ENCODE data around the gene SH2D1A.
"Not testable (repeated sequence)": the region's sequence is repeated elsewhere in the genome, so short reads cannot be mapped to it uniquely, and the experiment has no call there.

SH2D1A gene

GRCh38 chrX:124328765-124329164, 17.6 kb upstream of the SH2D1A start:
- WGBS (ENCODE audit: extremely low coverage, insufficient coverage, low lambda C conversion rate) = no CpG with 5 or more reads among the region's 1 CpG
- no peaks in the 10 kb centered on the region for H3K36me3 ChIP-seq (ENCODE audit: control insufficient read depth, insufficient read depth, low read length)

DNA sequence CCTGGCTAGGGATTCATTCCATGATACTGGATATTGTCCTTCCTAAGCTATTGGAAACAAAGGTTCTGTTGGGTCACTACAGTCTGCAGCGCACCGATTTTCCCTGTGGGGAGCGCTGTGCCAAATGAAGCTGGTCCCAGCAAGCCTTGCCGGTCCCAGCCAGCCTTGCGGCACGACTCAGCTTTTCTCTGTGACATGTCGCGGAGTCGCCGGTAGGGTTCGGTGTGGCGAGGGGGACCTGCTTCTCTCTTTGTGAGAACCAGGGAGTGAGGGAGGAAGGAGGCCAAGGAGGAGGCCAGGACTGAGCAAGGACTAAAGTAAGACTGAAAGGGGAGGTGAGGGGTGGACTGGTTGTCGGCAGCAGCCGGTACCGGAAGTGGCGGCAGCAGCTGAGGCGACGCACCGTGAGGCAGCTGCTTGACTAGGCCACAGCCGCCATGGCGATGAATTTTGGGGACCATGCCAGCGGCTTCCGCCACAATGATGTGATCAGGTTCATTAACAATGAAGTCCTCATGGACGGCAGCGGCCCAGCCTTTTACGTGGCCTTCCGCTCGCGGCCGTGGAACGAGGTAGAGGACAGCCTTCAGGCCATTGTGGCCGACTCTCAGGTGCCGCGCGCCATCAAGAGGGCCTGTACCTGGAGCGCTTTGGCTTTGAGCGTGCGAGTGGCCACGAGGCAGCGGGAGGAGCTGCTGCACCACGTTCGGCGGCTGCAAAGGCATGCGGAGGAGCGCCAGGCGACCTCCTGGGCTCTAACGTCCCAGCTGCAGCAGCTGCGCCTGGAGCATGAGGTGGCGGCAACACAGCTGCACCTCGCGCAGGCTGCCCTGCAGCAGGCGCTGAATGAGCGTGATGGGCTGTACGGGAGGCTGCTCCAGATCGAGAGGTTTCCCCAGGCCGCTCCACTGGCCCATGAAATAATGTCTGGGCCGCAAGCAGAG, 13.6 kb upstream of the SH2D1A start, which contains the start of gene TEX13D:
TSS of gene TEX13D (plus strand) at position 180 of the 944 bp plus-strand sequence. CDS start at position 438, 258 bp downstream.
- Histone ChIP-seq H2AK5ac (ENCODE audit: low read length) (no peak within 1 kb of the TSS), H3K4ac (ENCODE audit: low read depth, low read length) (no peak within 1 kb of the TSS), H3K23ac (ENCODE audit: low read length) (no peak within 1 kb of the TSS), H3K79me2 (ENCODE audit: control insufficient read depth, insufficient read depth, low read length) (no peaks in the 10 kb centered on the region), H2BK120ac (ENCODE audit: low read depth, low read length) (no peak within 1 kb of the TSS), H3K9ac (ENCODE audit: low read length) (no peak within 1 kb of the TSS), H2BK5ac (ENCODE audit: low read length) (no peak within 1 kb of the TSS), H3K27me3 (ENCODE audit: insufficient read depth, low read length, poor library complexity) (no peaks in the 10 kb centered on the region), H3K56ac (ENCODE audit: low read length) (no peak within 1 kb of the TSS), H3K27ac (ENCODE audit: low read depth, low read length) (no peak within 1 kb of the TSS), H3K4me2 (ENCODE audit: low read length) (no peak within 1 kb of the TSS), H3K36me3 (ENCODE audit: control insufficient read depth, insufficient read depth, low read length) (no peaks in the 10 kb centered on the region), H4K8ac (ENCODE audit: low read depth, low read length) (no peak within 1 kb of the TSS), H2BK15ac (replicated peaks; ENCODE audit: low read depth) (no peak within 1 kb of the TSS), H3K18ac (ENCODE audit: low read length) (no peak within 1 kb of the TSS), H3K79me1 (ENCODE audit: low read length) (no peaks in the 10 kb centered on the region), H3K4me1 (ENCODE audit: control insufficient read depth, low read depth, low read length) (no peaks in the 10 kb centered on the region), H4K5ac (ENCODE audit: low read length) (no peak within 1 kb of the TSS), H3K4me3 (ENCODE audit: low read length) (no peak within 1 kb of the TSS)
- DNase-seq = no peak
- no CpG with 5 or more reads among the region's 57 CpGs for WGBS (ENCODE audit: extremely low coverage, insufficient coverage, low lambda C conversion rate)

More at GRCh38 chrX:124328765-124329164, 17.6 kb upstream of the SH2D1A start:
- Histone ChIP-seq H3K4ac (ENCODE audit: low read depth, low read length) (no peak overlapping the region), H2BK120ac (ENCODE audit: low read depth, low read length) (no peak overlapping the region), H3K9ac (ENCODE audit: low read length) (no peak overlapping the region), H3K27me3 (ENCODE audit: insufficient read depth, low read length, poor library complexity) (no peaks in the 10 kb centered on the region), H2BK5ac (ENCODE audit: low read length) (no peak overlapping the region), H3K27ac (ENCODE audit: low read depth, low read length) (no peak overlapping the region), H3K56ac (ENCODE audit: low read length) (no peak overlapping the region), H3K4me3 (ENCODE audit: low read length) (no peak overlapping the region), H3K23ac (ENCODE audit: low read length) (no peak overlapping the region), H4K5ac (ENCODE audit: low read length) (no peak overlapping the region), H4K8ac (ENCODE audit: low read depth, low read length) (no peak overlapping the region), H3K4me2 (ENCODE audit: low read length) (no peak overlapping the region), H2AK5ac (ENCODE audit: low read length) (no peak overlapping the region), H3K79me2 (ENCODE audit: control insufficient read depth, insufficient read depth, low read length) (no peaks in the 10 kb centered on the region), H2BK15ac (replicated peaks; ENCODE audit: low read depth) (no peak overlapping the region), H3K79me1 (ENCODE audit: low read length) (no peaks in the 10 kb centered on the region), H3K18ac (ENCODE audit: low read length) (no peak overlapping the region), H3K4me1 (ENCODE audit: control insufficient read depth, low read depth, low read length) (no peaks in the 10 kb centered on the region)
- DNase-seq = peak; percentile 13

DNA sequence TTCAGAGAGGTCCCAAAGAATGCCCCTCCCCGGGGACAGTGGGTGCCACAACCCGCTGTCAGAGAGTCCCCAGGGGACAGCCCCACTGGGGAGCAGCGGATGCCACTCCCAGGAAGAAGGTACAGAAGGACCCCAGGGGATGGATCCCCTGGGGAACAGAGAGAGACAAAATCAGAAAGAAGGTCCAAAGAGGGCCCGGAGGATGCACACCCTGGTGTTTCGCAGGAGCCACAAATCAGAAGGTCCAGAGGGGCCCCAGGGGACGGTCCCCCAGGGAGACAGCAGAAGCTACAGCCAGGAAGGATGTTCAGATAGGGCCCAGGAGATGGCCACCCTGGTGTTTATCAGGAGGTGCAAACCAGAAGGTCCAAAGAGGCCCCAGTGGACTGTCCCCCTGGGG, 12.5 kb upstream of the SH2D1A start:
- no peak overlapping the region for H4K8ac ChIP-seq (ENCODE audit: low read depth, low read length)
- WGBS (ENCODE audit: extremely low coverage, insufficient coverage, low lambda C conversion rate) = no CpG with 5 or more reads among the region's 6 CpGs
- H3K27ac ChIP-seq (ENCODE audit: low read depth, low read length) = no peak overlapping the region

DNA sequence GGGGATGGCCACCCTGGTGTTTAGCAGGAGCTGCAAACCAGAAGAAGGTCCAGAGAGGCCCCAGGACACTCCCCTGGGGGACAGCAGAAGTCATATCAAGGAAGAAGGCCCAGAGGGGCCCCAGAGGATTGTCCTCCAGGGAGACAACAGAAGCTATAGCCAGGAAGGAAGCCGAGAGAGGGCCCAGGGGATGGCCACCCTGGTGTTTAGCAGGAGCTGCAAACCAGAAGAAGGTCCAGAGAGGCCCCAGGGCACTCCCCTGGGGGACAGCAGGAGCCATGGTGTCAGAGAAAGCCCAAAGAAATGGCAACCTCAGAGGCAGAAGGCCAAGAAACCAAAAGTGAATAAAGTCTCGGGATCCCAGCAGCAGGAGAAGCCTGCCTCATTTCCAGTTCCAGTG, 11.8 kb upstream of the SH2D1A start:
- H3K27me3 ChIP-seq (ENCODE audit: insufficient read depth, low read length, poor library complexity); H3K56ac ChIP-seq (ENCODE audit: low read length); DNase-seq; H3K4me3 ChIP-seq (ENCODE audit: low read length); H3K79me1 ChIP-seq (ENCODE audit: low read length); H3K27ac ChIP-seq (ENCODE audit: low read depth, low read length); H2BK120ac ChIP-seq (ENCODE audit: low read depth, low read length); H3K36me3 ChIP-seq (ENCODE audit: control insufficient read depth, insufficient read depth, low read length); H3K4ac ChIP-seq (ENCODE audit: low read depth, low read length); H2AK5ac ChIP-seq (ENCODE audit: low read length); H4K5ac ChIP-seq (ENCODE audit: low read length); H3K79me2 ChIP-seq (ENCODE audit: control insufficient read depth, insufficient read depth, low read length); H3K4me2 ChIP-seq (ENCODE audit: low read length); H3K4me1 ChIP-seq (ENCODE audit: control insufficient read depth, low read depth, low read length); H2BK15ac ChIP-seq (replicated peaks; ENCODE audit: low read depth); H2BK5ac ChIP-seq (ENCODE audit: low read length); H3K18ac ChIP-seq (ENCODE audit: low read length); H3K9ac ChIP-seq (ENCODE audit: low read length); H3K23ac ChIP-seq (ENCODE audit: low read length); H4K8ac ChIP-seq (ENCODE audit: low read depth, low read length): not testable (repeated sequence)
- no CpG with 5 or more reads among the region's 2 CpGs for WGBS (ENCODE audit: extremely low coverage, insufficient coverage, low lambda C conversion rate)

More for the DNA sequence above, 12.5 kb upstream of the SH2D1A start:
- Histone ChIP-seq H2BK15ac (replicated peaks; ENCODE audit: low read depth) (no peak overlapping the region), H3K4me3 (ENCODE audit: low read length) (no peak overlapping the region), H2BK5ac (ENCODE audit: low read length) (no peak overlapping the region), H3K27me3 (ENCODE audit: insufficient read depth, low read length, poor library complexity) (no peaks in the 10 kb centered on the region), H3K79me2 (ENCODE audit: control insufficient read depth, insufficient read depth, low read length) (no peaks in the 10 kb centered on the region), H3K4ac (ENCODE audit: low read depth, low read length) (no peak overlapping the region), H3K4me2 (ENCODE audit: low read length) (no peak overlapping the region), H3K36me3 (ENCODE audit: control insufficient read depth, insufficient read depth, low read length) (no peaks in the 10 kb centered on the region), H3K9ac (ENCODE audit: low read length) (no peak overlapping the region), H4K5ac (ENCODE audit: low read length) (no peak overlapping the region), H3K56ac (ENCODE audit: low read length) (no peak overlapping the region), H3K4me1 (ENCODE audit: control insufficient read depth, low read depth, low read length) (no peaks in the 10 kb centered on the region), H2BK120ac (ENCODE audit: low read depth, low read length) (no peak overlapping the region), H2AK5ac (ENCODE audit: low read length) (no peak overlapping the region), H3K79me1 (ENCODE audit: low read length) (no peaks in the 10 kb centered on the region), H3K23ac (ENCODE audit: low read length) (no peak overlapping the region), H3K18ac (ENCODE audit: low read length) (no peak overlapping the region)
- no peak for DNase-seq

DNA sequence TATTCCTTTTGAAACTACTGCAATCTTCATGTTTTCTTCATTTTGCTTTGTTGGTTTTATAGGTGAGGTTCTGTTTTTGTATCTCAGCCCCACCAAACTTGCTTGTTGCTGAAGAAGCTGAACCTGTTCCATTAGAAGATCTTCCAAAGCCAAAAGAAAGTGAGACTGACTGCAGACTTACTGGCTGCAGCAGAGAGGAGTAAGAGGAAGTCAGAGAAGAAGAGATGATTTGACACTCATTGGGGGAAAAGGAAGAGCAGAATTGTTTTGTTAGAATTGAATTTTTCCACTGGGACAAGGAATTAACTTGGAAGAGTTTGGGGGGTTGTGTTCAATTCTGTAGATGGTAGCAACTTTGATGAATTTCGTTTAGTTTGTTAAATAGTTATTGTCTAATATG, 10.8 kb upstream of the SH2D1A start:
- H3K4me2 ChIP-seq (ENCODE audit: low read length) = no peak overlapping the region
- H3K56ac ChIP-seq (ENCODE audit: low read length) = no peak overlapping the region
- no peak for DNase-seq
- no peaks in the 10 kb centered on the region for H3K79me2 ChIP-seq (ENCODE audit: control insufficient read depth, insufficient read depth, low read length)
- H3K79me1 ChIP-seq (ENCODE audit: low read length) = no peaks in the 10 kb centered on the region
- no peaks in the 10 kb centered on the region for H3K36me3 ChIP-seq (ENCODE audit: control insufficient read depth, insufficient read depth, low read length)
- H3K4me3 ChIP-seq (ENCODE audit: low read length) = no peak overlapping the region
- H2BK5ac ChIP-seq (ENCODE audit: low read length) = no peak overlapping the region
- H2BK15ac ChIP-seq (replicated peaks; ENCODE audit: low read depth) = no peak overlapping the region
- H3K9ac ChIP-seq (ENCODE audit: low read length) = no peak overlapping the region
- no peak overlapping the region for H3K23ac ChIP-seq (ENCODE audit: low read length)
- no peak overlapping the region for H4K5ac ChIP-seq (ENCODE audit: low read length)
- no peak overlapping the region for H4K8ac ChIP-seq (ENCODE audit: low read depth, low read length)
- no peaks in the 10 kb centered on the region for H3K4me1 ChIP-seq (ENCODE audit: control insufficient read depth, low read depth, low read length)
- no peak overlapping the region for H2AK5ac ChIP-seq (ENCODE audit: low read length)
- no peak overlapping the region for H3K18ac ChIP-seq (ENCODE audit: low read length)
- H3K4ac ChIP-seq (ENCODE audit: low read depth, low read length) = no peak overlapping the region
- no peaks in the 10 kb centered on the region for H3K27me3 ChIP-seq (ENCODE audit: insufficient read depth, low read length, poor library complexity)
- H3K27ac ChIP-seq (ENCODE audit: low read depth, low read length) = no peak overlapping the region
- WGBS (ENCODE audit: extremely low coverage, insufficient coverage, low lambda C conversion rate) = no CpG with 5 or more reads among the region's 1 CpG
- no peak overlapping the region for H2BK120ac ChIP-seq (ENCODE audit: low read depth, low read length)
